NCI-H748 (cell line): ENCODE data around the gene ATRAID.

Experiments used
- DNase-seq: peaks from one replicate; lab custom pipeline; 2025; ENCODE audit not compliant: unreplicated experiment; lab: John Stamatoyannopoulos, UW

Gene ATRAID

DNA sequence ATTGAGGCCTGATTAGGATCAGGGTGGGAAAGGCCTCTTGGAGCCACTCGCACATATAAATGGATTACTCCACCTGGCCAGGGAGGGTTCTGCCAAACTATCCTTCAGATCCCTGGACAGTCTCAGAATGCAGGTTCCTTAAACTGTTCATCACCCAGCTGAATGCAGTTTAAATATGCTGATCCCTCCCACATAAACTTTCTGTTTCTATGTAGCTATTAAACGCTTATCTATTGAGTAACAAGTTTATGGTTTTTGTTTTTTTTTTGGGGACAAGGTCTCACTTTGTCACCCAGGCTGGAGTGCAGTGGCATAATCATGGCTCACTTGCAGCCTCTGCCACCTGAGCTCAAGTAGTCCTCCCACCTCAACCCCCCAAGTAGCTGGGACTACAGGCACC is 7.2 kb downstream of the ATRAID start:
- DNase-seq, result no peak

DNA sequence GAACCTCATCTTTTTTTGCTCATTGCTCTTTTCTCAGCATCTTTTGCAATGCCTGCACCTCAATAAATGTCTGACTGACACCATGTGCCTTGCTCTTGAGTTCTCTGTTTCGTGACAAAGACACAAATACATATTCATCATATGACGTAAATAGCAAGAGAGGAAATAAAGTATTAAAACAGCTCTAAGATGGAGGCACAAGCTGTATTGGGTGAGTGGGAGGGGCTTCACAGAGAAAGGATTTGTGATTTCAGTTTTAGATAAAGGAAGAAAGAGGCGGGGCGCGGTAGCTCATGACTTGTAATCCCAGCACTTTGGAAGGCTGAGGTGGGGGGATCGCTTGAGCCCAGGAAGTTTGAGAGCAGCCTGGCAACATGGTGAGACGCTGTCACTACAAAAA is 8.2 kb downstream of the ATRAID start:
- no peak for DNase-seq

DNA sequence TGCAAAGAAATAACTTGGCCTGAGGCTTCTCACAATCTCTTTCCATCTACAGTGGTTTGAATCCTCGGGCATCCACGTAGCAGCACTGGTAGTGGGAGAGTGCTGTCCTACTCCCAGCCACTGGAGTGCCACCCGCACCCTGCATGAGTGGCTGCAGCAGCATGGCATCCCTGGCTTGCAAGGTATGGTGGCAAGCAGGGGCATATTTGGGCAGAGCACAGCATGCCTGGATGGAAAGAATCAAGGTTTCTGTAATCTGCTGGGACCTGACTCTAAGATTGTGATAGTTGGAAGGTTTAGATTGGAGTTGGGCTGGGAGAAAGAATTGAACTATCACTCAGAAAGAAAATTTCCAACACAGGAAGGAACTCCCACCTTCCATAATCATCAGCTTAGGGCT is 9.3 kb downstream of the ATRAID start:
- no peak for DNase-seq

DNA sequence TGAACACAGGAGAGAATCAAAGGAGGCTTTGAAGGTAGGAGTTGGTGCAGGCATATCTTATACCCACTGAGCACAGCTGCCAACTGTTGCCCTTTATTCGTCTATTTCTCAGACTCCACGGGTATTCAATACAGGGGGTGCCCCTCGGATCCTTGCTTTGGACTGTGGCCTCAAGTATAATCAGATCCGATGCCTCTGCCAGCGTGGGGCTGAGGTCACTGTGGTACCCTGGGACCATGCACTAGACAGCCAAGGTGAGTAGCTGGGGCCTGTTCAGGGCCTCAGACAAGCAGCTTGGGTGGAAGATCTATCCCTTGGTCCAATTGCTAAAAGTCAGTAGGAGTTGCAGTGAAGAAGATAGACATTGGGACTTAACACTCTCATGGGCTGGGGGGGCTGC is 10.6 kb downstream of the ATRAID start:
- no peak for DNase-seq

DNA sequence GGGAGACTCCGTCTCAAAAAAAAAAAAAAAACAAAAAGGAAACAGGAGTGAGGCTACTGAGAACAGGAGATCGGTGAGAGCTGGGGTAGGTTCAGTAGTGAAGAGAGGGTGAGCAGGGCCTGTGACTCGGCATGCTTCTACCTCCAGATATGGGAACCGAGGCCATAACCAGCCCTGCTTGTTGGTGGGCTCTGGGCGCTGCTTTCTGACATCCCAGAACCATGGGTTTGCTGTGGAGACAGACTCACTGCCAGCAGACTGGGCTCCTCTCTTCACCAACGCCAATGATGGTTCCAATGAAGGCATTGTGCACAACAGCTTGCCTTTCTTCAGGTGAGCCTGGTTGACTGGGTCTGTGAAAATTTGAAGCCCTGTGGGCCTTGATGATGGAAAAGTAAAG is 11.6 kb downstream of the ATRAID start:
- DNase-seq, result no peak

DNA sequence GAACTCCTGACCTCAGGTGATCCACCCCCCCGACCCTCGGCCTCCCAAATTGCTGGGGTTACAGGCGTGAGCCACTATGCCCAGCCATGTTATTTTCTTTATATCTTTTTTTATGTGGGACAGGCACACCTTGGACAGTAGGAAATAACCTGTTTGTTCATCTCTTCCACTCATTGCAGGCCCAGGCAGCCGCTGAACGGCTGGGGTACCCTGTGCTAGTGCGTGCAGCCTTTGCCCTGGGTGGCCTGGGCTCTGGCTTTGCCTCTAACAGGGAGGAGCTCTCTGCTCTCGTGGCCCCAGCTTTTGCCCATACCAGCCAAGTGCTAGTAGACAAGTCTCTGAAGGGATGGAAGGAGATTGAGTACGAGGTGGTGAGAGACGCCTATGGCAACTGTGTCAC is 13.7 kb downstream of the ATRAID start:
- no peak for DNase-seq

DNA sequence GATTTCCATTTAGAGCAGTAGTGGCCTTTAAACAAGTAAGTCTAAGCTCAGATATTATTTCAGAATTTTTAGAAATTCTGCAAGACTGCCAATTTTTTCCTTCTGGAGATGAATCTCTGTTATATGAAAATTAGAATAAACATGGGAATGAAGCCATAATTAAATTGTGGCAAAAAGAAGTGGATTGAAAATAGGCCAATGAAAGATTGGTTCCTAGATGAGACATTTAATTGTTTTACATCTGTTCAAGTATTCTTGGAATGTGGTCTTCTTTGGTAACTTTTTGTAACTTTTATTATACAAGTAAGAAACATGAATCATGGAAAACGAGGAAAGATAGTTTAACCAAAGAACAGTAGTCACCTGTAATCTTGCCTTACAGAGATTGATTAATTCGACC is 15.7 kb downstream of the ATRAID start:
- DNase-seq, result no peak

DNA sequence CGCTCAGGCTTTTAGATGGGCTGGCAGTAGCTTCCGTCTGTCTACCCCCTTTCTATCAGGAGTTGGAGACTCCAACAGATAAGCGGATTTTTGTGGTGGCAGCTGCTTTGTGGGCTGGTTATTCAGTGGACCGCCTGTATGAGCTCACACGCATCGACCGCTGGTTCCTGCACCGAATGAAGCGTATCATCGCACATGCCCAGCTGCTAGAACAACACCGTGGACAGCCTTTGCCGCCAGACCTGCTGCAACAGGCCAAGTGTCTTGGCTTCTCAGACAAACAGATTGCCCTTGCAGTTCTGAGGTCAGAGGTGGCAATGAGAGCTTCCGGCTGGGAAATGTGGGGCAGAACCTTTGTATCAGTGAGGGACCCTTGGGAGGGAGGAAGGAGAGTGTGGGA is 20.1 kb downstream of the ATRAID start:
- no peak for DNase-seq

DNA sequence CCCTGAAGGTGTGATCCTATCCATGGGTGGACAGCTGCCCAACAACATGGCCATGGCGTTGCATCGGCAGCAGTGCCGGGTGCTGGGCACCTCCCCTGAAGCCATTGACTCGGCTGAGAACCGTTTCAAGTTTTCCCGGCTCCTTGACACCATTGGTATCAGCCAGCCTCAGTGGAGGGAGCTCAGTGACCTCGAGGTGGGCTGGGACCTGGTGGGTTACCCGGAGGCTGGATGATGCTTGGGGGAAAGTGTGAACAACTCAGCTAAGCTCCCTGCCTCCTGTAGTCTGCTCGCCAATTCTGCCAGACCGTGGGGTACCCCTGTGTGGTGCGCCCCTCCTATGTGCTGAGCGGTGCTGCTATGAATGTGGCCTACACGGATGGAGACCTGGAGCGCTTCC is 21.5 kb downstream of the ATRAID start:
- no peak for DNase-seq

DNA sequence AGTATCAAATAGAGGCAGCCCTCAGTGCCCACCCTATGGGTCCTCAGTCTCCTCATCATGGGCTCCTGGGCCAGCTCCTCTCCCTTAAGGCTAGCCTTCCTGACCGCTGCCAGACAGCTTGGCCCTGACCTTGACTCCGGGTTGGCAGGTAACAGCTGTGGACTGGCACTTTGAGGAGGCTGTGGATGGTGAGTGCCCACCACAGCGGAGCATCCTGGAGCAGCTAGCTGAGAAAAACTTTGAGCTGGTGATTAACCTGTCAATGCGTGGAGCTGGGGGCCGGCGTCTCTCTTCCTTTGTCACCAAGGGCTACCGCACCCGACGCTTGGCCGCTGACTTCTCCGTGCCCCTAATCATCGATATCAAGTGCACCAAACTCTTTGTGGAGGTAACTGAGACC is 24.3 kb downstream of the ATRAID start:
- DNase-seq, result no peak

DNA sequence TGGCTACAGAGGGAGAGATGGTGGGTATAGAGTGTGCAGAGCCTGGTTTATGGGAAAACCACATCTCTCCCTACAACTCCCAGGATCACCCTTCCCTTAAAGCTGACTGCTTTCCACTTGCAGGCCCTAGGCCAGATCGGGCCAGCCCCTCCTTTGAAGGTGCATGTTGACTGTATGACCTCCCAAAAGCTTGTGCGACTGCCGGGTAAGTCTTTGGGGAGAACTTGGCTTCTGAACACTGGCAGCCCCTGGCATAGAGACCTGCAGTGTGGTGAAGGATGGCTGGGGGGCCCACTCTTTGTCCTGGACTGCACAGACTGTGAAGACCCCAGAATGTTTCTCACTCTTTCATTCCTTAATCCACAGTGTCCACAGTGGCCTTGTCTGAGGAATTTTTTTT is 24.8 kb downstream of the ATRAID start:
- DNase-seq, result no peak

DNA sequence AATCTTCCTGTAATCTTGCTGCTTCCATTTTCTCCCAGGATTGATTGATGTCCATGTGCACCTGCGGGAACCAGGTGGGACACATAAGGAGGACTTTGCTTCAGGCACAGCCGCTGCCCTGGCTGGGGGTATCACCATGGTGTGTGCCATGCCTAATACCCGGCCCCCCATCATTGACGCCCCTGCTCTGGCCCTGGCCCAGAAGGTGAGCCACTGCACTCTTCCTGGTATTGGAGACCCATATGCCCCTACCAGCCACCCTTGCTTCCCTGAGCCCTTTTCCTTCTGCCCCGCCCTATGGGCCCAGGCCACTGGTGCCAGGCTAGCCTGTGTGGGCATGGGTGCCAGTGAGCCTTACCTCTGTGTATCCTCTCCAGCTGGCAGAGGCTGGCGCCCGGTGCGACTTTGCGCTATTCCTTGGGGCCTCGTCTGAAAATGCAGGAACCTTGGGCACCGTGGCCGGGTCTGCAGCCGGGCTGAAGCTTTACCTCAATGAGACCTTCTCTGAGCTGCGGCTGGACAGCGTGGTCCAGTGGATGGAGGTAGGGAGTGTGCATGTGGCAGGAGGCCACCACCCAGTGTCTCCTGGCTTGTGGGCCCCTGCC is 25.6 kb downstream of the ATRAID start:
- DNase-seq, result no peak

DNA sequence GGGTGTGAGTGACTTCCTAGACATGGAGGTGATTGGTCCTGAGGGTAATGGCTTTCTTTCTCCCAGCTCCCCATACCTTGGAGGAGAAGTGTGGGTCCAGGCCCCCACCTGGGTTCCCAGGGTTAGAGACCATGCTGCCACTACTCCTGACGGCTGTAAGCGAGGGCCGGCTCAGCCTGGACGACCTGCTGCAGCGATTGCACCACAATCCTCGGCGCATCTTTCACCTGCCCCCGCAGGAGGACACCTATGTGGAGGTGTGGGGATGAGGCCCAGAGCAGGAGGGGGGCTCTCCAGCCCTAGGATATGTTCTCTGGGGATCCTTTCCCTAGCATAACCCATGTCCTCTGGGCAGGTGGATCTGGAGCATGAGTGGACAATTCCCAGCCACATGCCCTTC is 27.1 kb downstream of the ATRAID start:
- DNase-seq, result no peak

DNA sequence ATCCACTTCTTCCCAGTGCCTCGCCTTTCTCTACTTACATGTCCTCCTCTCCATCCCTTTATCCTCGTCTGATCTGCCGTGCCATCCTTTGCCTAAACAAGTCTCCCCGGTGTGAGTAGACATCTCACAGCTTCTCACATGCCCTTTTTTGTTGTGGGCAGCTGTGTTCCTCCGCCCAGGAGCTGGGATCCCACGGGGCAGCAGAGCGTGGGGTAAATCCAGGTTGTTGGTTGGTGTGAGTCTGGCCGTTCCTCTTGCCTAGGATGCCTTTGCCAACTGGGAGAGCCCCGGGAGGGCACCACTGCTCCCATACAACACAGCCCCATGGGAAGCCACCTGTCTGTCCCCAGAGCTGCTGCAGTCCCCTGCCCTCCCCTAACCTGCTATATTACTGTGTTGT is 28.6 kb downstream of the ATRAID start:
- no peak for DNase-seq

DNA sequence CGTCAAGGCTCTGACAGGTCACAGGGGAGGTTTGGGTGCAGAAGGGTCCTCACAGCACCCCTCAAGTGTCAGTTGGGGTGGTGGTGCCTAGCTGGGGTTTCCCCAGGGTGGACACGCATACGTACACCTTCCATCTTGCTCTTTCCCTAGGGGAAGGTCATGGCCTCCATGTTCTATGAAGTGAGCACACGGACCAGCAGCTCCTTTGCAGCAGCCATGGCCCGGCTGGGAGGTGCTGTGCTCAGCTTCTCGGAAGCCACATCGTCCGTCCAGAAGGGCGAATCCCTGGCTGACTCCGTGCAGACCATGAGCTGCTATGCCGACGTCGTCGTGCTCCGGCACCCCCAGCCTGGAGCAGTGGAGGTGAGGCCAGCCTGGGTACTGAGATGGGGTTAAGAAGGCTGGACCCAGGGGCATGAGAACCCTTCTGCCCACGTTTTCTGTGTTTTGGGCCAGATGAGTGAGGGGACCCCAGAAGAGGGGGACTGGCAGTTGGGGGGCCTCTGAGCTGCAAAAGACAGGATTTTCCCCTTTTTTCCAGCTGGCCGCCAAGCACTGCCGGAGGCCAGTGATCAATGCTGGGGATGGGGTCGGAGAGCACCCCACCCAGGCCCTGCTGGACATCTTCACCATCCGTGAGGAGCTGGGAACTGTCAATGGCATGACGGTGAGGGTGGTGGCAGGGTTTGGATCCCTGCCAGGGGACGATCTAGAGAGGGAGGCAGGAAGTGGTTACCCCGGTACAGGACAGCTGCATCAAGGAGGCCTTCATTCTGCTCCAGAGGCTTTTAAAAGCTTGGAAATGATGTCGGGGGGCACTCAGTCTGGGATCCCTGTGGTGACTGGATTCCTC is 30.1 kb downstream of the ATRAID start:
- no peak for DNase-seq

DNA sequence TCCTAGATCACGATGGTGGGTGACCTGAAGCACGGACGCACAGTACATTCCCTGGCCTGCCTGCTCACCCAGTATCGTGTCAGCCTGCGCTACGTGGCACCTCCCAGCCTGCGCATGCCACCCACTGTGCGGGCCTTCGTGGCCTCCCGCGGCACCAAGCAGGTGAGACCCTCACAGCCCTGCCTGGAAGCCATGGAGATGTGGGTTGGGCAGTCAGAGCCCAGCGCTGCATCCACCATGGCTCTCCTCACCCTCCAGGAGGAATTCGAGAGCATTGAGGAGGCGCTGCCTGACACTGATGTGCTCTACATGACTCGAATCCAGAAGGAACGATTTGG is 30.7 kb downstream of the ATRAID start:
- no peak for DNase-seq

DNA sequence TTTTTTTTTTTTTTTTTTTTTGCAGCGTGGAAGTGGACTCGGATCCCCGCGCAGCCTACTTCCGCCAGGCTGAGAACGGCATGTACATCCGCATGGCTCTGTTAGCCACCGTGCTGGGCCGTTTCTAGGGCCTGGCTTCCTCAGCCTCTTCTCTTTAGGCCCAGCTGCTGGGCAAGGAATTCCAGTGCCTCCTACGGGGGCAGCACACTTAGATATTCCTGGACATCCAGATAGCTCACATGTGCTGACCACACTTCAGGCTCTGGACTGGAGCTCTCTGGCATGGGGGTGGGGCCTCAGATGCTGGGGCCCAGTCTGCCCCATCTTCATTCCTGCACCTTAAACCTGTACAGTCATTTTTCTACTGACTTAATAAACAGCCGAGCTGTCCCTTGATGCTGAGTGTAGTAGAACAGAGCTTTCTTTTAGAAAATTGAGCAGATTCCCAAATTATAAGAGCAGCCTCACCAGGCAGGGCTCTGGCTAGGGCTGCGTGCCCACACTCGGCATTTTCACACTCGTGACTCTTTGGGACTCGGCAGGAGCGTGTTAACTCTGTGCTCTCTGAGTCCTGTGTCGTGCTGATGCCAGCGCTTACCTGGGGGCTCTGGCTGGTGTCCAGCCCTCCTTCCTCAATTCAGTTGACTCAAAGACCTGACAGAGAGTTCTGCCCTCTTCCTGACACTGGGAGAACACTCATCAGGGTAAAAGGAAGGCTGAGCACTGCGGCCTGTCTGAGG is 31.7 kb downstream of the ATRAID start:
- no peak for DNase-seq

DNA sequence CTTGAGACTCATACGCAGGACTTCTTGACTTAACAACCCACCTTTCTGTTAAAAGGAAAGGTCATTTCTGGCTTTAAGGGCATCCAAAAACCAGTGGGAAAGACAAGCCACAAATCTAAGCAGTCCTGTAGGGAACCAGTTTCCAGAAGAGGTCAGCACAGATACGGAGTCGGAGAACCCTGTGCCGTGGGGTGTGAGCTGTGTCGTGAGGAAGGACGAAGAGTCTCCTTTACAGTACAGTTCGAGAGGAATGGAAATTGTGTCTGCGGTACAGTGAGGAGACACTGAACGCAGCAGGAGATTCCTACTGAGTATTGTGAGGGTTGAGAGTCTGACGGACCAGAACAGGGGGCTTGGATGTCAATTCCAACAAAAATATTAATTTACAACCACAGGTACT is 33.3 kb downstream of the ATRAID start:
- DNase-seq, result no peak

DNA sequence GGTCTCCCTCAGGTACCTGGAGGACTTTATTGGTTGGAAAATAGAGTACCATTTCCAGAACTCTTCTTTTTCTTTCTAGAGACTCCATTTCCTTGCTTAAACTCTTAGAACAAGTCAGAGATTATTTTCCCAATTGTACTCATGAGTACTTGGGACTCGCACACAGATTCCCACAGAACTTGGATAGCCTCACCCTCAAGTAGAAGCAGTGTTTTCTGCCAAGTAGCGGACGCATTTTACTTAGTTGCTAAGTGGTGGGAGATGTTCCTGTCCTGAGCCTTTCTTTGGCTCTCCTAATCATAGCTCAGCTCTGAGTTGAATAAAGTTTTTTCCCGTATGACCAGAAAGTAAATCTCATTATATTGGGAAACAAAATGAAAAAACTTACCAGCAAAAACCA is 33.8 kb downstream of the ATRAID start:
- no peak for DNase-seq

DNA sequence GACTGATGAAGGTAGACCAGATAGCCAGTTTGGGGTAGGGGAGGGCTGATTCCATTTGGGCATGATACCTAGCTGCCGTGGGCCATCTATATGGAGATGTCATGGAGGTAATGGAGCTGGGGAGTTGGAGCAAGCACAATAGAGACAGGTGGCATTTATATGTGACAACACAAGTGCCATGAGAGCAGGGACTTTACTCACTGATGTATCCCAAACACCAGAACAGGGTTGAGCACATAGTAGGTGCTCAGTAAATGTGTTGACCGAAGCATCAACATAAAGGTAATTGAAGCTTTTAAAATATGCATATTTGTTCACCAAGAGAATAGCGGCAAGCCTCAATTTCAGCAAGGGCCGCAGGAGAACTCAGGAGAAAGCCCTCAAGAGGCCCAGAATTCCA is 36.1 kb downstream of the ATRAID start:
- DNase-seq, result no peak

DNA sequence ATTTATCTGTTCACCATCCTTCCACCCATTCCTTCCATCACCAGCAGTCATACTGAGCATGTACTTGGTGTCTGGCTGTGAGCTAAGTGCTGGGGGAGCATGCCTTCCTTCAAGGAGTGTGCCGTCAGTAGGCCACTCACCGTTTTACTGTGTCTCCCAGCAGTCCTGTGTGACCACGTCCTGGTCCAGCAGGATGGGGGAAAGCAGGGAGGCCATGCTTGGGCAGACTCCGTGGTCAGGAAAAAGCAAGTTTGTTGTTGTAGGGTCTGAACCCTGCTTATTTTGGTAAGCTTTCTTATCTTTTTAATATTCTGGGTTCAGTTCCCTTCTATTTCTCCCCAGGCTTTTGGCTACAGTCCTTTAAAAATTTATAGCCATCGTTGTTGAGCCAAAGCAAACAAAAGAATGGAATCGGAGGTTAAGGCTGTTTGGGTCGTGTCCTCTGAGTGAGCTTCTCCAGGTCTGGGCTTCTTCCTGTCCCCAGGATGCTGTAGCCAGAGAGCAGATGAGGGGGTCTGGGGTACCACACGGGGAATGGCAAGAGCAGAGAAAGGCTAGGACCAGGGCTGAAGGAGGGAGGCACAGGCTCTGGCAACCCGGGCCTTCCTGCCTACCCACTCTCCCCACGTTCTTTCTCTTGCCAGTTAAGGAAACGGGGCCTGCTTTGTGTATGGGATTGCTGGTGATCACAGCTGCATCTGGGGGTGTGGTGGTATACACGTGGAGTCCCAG is 37.5 kb downstream of the ATRAID start:
- no peak for DNase-seq
